WTC11 (cell line): Measurements from ENCODE around the gene KCNB1.

Experiments
- ATF2 ChIP-seq: sonication (generic); formaldehyde crosslinking; IDR thresholded peaks from 2 replicates; pipeline ENCODE4 v1.8.1; 2022; ENCODE audit warnings: low read depth, missing genetic modification reagents, borderline replicate concordance
- CBFB ChIP-seq: sonication (generic); formaldehyde crosslinking; IDR thresholded peaks from 2 replicates; pipeline ENCODE4 v1.8.1; 2022; ENCODE audit warnings: mild to moderate bottlenecking, low read depth, missing genetic modification reagents
- CTCF ChIP-seq: fragments of 200-600 bp; IDR thresholded peaks from 2 replicates; pipeline ENCODE4 v1.8.0; 2022; ENCODE audit warnings: antibody characterized with exemption
- ESRRA ChIP-seq: sonication (generic); formaldehyde crosslinking; IDR thresholded peaks from 2 replicates; pipeline ENCODE4 v1.8.1; 2022; ENCODE audit warnings: mild to moderate bottlenecking, missing genetic modification reagents, borderline replicate concordance
- ETV6 ChIP-seq: sonication (generic); formaldehyde crosslinking; IDR thresholded peaks from 2 replicates; pipeline ENCODE4 v1.8.1; 2022; ENCODE audit warnings: mild to moderate bottlenecking, missing genetic modification reagents
- HMGA2 ChIP-seq: fragments of 250-450 bp; sonication (Bioruptor Pico); IDR thresholded peaks from 2 replicates; pipeline ENCODE4 v1.4.0; 2021; ENCODE audit warnings: mild to moderate bottlenecking, moderate library complexity
- NFYB ChIP-seq: sonication (generic); formaldehyde crosslinking; conservative IDR thresholded peaks from 2 replicates; pipeline ENCODE4 v1.8.0; 2022; ENCODE audit warnings: low read depth, missing genetic modification reagents
- NR3C1 ChIP-seq: sonication (generic); formaldehyde crosslinking; conservative IDR thresholded peaks from 2 replicates; pipeline ENCODE4 v1.8.1; 2023; ENCODE audit warnings: low read depth, mild to moderate bottlenecking, missing genetic modification reagents
- PREB ChIP-seq: sonication (generic); formaldehyde crosslinking; IDR thresholded peaks from 2 replicates; pipeline ENCODE4 v1.8.1; 2022; ENCODE audit warnings: mild to moderate bottlenecking, missing genetic modification reagents, moderate library complexity, borderline replicate concordance
- SMAD3 ChIP-seq: sonication (generic); formaldehyde crosslinking; IDR thresholded peaks from 2 replicates; pipeline ENCODE4 v1.8.0; 2022; ENCODE audit warnings: missing genetic modification reagents, mild to moderate bottlenecking, borderline replicate concordance
- TEAD4 ChIP-seq: sonication (generic); formaldehyde crosslinking; IDR thresholded peaks from 2 replicates; pipeline ENCODE4 v1.8.0; 2022; ENCODE audit warnings: mild to moderate bottlenecking, missing genetic modification reagents
- ZBTB21 ChIP-seq: sonication (generic); formaldehyde crosslinking; IDR thresholded peaks from 2 replicates; pipeline ENCODE4 v1.8.1; 2023; ENCODE audit warnings: mild to moderate bottlenecking, missing genetic modification reagents, borderline replicate concordance
- TF ChIP-seq, protein P1 (sequence below): sonication (generic); formaldehyde crosslinking; IDR thresholded peaks from 2 replicates; pipeline ENCODE4 v1.8.1; 2022; ENCODE audit warnings: missing genetic modification reagents, borderline replicate concordance
- TF ChIP-seq, protein P2 (sequence below): sonication (generic); formaldehyde crosslinking; IDR thresholded peaks from 2 replicates; pipeline ENCODE4 v1.8.0; 2022; ENCODE audit warnings: mild to moderate bottlenecking, missing genetic modification reagents

- TF ChIP-seq HMGA2 (CRISPR knock-in tag): no peak
- TF ChIP-seq ATF2: no peak
- TF ChIP-seq, protein P1, sequence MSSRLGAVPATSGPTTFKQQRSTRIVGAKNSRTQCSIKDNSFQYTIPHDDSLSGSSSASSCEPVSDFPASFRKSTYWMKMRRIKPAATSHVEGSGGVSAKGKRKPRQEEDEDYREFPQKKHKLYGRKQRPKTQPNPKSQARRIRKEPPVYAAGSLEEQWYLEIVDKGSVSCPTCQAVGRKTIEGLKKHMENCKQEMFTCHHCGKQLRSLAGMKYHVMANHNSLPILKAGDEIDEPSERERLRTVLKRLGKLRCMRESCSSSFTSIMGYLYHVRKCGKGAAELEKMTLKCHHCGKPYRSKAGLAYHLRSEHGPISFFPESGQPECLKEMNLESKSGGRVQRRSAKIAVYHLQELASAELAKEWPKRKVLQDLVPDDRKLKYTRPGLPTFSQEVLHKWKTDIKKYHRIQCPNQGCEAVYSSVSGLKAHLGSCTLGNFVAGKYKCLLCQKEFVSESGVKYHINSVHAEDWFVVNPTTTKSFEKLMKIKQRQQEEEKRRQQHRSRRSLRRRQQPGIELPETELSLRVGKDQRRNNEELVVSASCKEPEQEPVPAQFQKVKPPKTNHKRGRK (CRISPR knock-in tag): no peak
- TF ChIP-seq NFYB (CRISPR knock-in tag): no peak
- no peak for TF ChIP-seq CTCF
- TF ChIP-seq SMAD3: no peak
- TF ChIP-seq ZBTB21 (CRISPR knock-in tag): no peak
- TF ChIP-seq, protein P2, sequence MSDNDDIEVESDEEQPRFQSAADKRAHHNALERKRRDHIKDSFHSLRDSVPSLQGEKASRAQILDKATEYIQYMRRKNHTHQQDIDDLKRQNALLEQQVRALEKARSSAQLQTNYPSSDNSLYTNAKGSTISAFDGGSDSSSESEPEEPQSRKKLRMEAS: no peak
- TF ChIP-seq CBFB (CRISPR knock-in tag): no peak
- no peak for TF ChIP-seq ESRRA (CRISPR knock-in tag)
- TF ChIP-seq PREB (CRISPR knock-in tag): no peak
- no peak for TF ChIP-seq ETV6
- TF ChIP-seq TEAD4 (CRISPR knock-in tag): no peak
- no peak for TF ChIP-seq NR3C1 (CRISPR knock-in tag)
Measured at GRCh38 chr20:49419785-49420184, 62.7 kb downstream of the KCNB1 start.
